Epithelial cell of proximal tubule (primary cell): Measurements from ENCODE around the gene PRSS22. TPM values are rescaled to one million over a fixed set of nuclear protein-coding genes. Genes with fewer than 3 reads are reported as not detected.
A peak's percentile ranks its signal among the peaks of the same experiment; 100 is the strongest.
"Not testable (repeated sequence)": the region's sequence is repeated elsewhere in the genome, so short reads cannot be mapped to it uniquely, and the experiment has no call there.

Experiments
- DNase-seq: peaks from one replicate; pipeline ENCODE4 v3.0.0-alpha.2; 2011; ENCODE audit warnings: low read depth
- H3K4me3 ChIP-seq: 2 replicates; pipeline ENCODE4 v1.5.1; 2011; ENCODE audit warnings: low read depth, mild to moderate bottlenecking, low read length
- CTCF ChIP-seq: conservative IDR thresholded peaks from 2 replicates; pipeline ENCODE4 v1.5.1; 2012; ENCODE audit warnings: low read depth, mild to moderate bottlenecking, low read length
- total RNA-seq: library from RNA; depleted of rRNA; stranded (reverse); fragments of >200 nt; gene quantifications from 2 replicates; pipeline ENCODE4 v1.2.3, GENCODE V29; 2015

PRSS22 gene
- 9.5 and 11.1 TPM in 2 replicates for total RNA-seq

- DNase-seq, result no peak
- TF ChIP-seq CTCF, result no peak
- peak within 1 kb of the TSS; percentile 41 for H3K4me3 ChIP-seq
These were observed at the start of gene PRSS22 for GRCh38 chr16:2857451-2858244. TSS of gene PRSS22 (minus strand) at chr16:2858170. CDS start at chr16:2858104, 66 bp downstream.

GRCh38 chr16:2907084-2907753 is 49.2 kb upstream of the PRSS22 start:
- not testable (repeated sequence) for H3K4me3 ChIP-seq, DNase-seq
- peak; percentile 54 for TF ChIP-seq CTCF

- no peak for DNase-seq
- TF ChIP-seq CTCF, result no peak
- H3K4me3 ChIP-seq, result no peak overlapping the region
These were observed 48.0 kb upstream of the PRSS22 start for GRCh38 chr16:2905988-2906387.

GRCh38 chr16:2905241-2905987 is 47.4 kb upstream of the PRSS22 start:
- H3K4me3 ChIP-seq, result peak overlapping the region; percentile 96
- DNase-seq, result peak; percentile 89
- TF ChIP-seq CTCF, result no peak

- DNase-seq, result no peak
- peak overlapping the region; percentile 96 for H3K4me3 ChIP-seq
- no peak for TF ChIP-seq CTCF
These were observed 46.9 kb upstream of the PRSS22 start for GRCh38 chr16:2904922-2905240.

GRCh38 chr16:2904100-2904921 is 46.3 kb upstream of the PRSS22 start:
- TF ChIP-seq CTCF, result peak; percentile 82
- DNase-seq, result no peak
- peak overlapping the region; percentile 96 for H3K4me3 ChIP-seq
